Stimulated activated CD8-positive, alpha-beta memory T cell treated with anti-CD3 and anti-CD28 coated beads, Interleukin-15, amount 100 ng/mL, for 4 hours (primary cell): Measurements from ENCODE around the gene IRS2.

Source experiments
- DNase-seq, 2 donors: peaks; one replicate each; pipeline ENCODE4 v3.0.0-alpha.2; 2020; ENCODE audit warnings: low read depth in 2 of 2

IRS2 gene

GRCh38 chr13:109707044-109707741 is 79.2 kb downstream of the IRS2 start:
- DNase-seq = no peak

DNA sequence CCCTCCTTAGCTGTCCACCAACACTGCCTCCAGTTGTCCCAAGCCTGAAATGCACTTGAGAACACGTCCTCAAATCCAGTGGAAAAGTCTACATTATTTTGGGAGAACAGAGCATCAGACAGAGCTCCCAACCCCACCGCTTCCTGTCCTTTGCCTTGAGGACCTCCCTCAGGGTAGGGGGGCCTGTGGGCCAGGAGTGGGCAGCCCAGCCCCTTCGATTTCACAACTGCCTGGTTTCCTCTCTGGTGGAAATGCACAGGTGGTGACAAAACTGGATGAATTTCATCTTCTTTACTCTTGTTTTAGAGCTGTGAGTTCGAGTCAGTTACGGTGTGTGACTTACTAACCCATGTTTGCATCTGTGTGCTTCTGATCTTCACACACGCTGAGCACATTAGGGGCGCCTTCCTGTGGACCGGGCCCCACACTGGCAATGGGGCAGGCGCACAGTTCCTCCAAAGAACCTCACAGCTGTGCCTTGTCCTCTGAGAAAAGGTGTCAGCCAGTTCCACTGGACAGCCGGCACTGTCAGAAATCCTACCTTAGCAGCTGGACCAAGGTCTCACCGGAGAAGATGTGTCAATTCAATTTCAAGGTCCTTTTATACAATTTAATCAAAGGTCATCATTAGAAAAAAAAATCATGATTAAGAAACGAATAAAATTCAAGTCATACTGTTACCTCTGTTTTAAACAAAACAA is 80.2 kb downstream of the IRS2 start:
- no peak for DNase-seq

GRCh38 chr13:109704771-109705635 is 81.4 kb downstream of the IRS2 start:
- DNase-seq = no peak

- DNase-seq = no peak
Observed at GRCh38 chr13:109703250-109703649, 83.1 kb downstream of the IRS2 start.
